Endothelial cell (in vitro differentiated cells): Measurements from ENCODE around the gene CD302. TPM values are rescaled to one million over a fixed set of nuclear protein-coding genes. Genes with fewer than 3 reads are reported as not detected.
A peak's percentile ranks its signal among the peaks of the same experiment; 100 is the strongest.
"Not testable (repeated sequence)": the region's sequence is repeated elsewhere in the genome, so short reads cannot be mapped to it uniquely, and the experiment has no call there.

Source experiments
- DNase-seq: peaks from one replicate; pipeline ENCODE4 v3.0.0; 2021; ENCODE audit warnings: low spot score
- H3K27ac Mint-ChIP-seq: one replicate; pipeline ENCODE4 v1.8.0; 2021; ENCODE audit warnings: mixed read lengths, inconsistent platforms; ENCODE audit not compliant: unreplicated experiment
- H3K27me3 Mint-ChIP-seq: one replicate; pipeline ENCODE4 v1.8.0; 2021; ENCODE audit warnings: mild to moderate bottlenecking, moderate library complexity, mixed read lengths, inconsistent platforms; ENCODE audit not compliant: unreplicated experiment
- H3K36me3 Mint-ChIP-seq: one replicate; pipeline ENCODE4 v1.8.0; 2021; ENCODE audit warnings: mild to moderate bottlenecking, low read depth, mixed read lengths, inconsistent platforms; ENCODE audit not compliant: unreplicated experiment
- H3K4me1 Mint-ChIP-seq: one replicate; pipeline ENCODE4 v1.8.0; 2021; ENCODE audit warnings: mild to moderate bottlenecking, mixed read lengths, inconsistent platforms; ENCODE audit not compliant: unreplicated experiment
- H3K4me3 Mint-ChIP-seq: one replicate; pipeline ENCODE4 v1.8.0; 2021; ENCODE audit warnings: mild to moderate bottlenecking, mixed read lengths, inconsistent platforms; ENCODE audit not compliant: unreplicated experiment
- H3K9me3 Mint-ChIP-seq: one replicate; pipeline ENCODE4 v1.8.0; 2021; ENCODE audit warnings: mixed read lengths, inconsistent platforms; ENCODE audit not compliant: unreplicated experiment
- CTCF ChIP-seq: fragments of 200-600 bp; sonication (generic); IDR thresholded peaks from one replicate; pipeline ENCODE4 v1.5.0; 2021; ENCODE audit warnings: antibody characterized with exemption; ENCODE audit not compliant: unreplicated experiment
- total RNA-seq: library from RNA; stranded (reverse); fragmentation: NEBNext Ultra II Directional; extraction: Animal tissue kit (Norgen Biotek cat#: 25700); gene quantifications from one replicate; pipeline ENCODE4 v1.2.1, GENCODE V29; 2021; ENCODE audit not compliant: unreplicated experiment

The CD302 gene
- total RNA-seq, 1 donor from 2014 or later: 5.2 TPM

GRCh38 chr2:159735648-159736047 lies 62.4 kb downstream of the CD302 start:
- H3K9me3 Mint-ChIP-seq: no peaks in the 10 kb centered on the region
- peak overlapping the region; percentile 24 for H3K27ac Mint-ChIP-seq
- TF ChIP-seq CTCF: no peak
- no peak for DNase-seq
- no peaks in the 10 kb centered on the region for H3K27me3 Mint-ChIP-seq
- no peaks in the 10 kb centered on the region for H3K4me1 Mint-ChIP-seq
- peaks cover 15% of the 10 kb centered on the region for H3K36me3 Mint-ChIP-seq
- no peak overlapping the region for H3K4me3 Mint-ChIP-seq

DNA sequence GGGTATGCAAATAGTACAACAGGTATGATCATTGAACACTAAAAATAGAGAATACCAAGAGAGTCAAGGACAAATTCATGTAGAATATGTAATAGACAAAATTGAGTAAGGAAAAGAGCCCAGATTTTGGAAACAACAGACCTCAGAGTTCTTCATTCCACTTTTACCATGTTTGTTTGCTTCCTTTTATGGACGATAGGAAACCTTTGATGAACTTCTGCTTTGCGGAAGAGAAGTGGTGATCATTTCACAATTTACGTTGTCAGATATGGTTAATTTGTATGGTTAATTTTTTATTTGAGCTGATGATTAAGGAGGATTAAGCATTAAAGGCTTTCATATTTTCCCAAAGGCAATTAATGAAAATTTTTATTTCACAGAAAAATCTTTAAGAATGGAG lies 69.4 kb downstream of the CD302 start:
- H3K27ac Mint-ChIP-seq: peak overlapping the region; percentile 12
- no peak for TF ChIP-seq CTCF
- H3K9me3 Mint-ChIP-seq: no peaks in the 10 kb centered on the region
- peaks cover 31% of the 10 kb centered on the region for H3K36me3 Mint-ChIP-seq
- no peaks in the 10 kb centered on the region for H3K27me3 Mint-ChIP-seq
- no peak for DNase-seq
- no peak overlapping the region for H3K4me3 Mint-ChIP-seq
- H3K4me1 Mint-ChIP-seq: peaks cover 5% of the 10 kb centered on the region

GRCh38 chr2:159725713-159726112 lies 72.3 kb downstream of the CD302 start:
- TF ChIP-seq CTCF: no peak
- H3K4me3 Mint-ChIP-seq: peak overlapping the region; percentile 38
- H3K27ac Mint-ChIP-seq: peak overlapping the region; percentile 24
- no peaks in the 10 kb centered on the region for H3K9me3 Mint-ChIP-seq
- H3K36me3 Mint-ChIP-seq: peaks cover 35% of the 10 kb centered on the region
- no peak for DNase-seq
- peaks cover 16% of the 10 kb centered on the region for H3K4me1 Mint-ChIP-seq
- no peaks in the 10 kb centered on the region for H3K27me3 Mint-ChIP-seq

GRCh38 chr2:159724795-159725572 lies 73.0 kb downstream of the CD302 start:
- H3K27me3 Mint-ChIP-seq, DNase-seq, H3K9me3 Mint-ChIP-seq: not testable (repeated sequence)
- H3K27ac Mint-ChIP-seq: peak overlapping the region; percentile 24
- peaks cover 38% of the 10 kb centered on the region for H3K36me3 Mint-ChIP-seq
- H3K4me3 Mint-ChIP-seq: peak overlapping the region; percentile 38
- peaks cover 16% of the 10 kb centered on the region for H3K4me1 Mint-ChIP-seq

DNA sequence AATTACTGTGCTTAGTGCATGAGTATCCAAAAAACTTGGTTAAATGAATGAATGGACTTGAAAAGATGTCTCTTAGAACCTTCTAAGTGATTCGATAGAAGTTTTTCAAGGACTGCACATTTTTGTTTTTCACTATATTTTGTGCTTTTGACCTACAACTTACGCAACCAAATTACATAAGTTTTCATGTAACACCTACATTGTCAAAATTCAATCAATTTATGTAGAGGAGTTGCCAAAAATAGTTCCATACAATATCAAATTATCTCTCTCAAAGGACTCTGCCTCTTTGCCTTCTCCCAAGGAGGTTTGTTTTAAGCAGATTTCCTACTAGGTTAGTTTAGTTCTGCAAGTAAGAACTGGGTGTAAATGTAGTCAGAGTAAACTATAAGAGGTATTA lies 75.4 kb downstream of the CD302 start:
- no peak for TF ChIP-seq CTCF
- peaks cover 20% of the 10 kb centered on the region for H3K4me1 Mint-ChIP-seq
- H3K9me3 Mint-ChIP-seq: no peaks in the 10 kb centered on the region
- H3K27ac Mint-ChIP-seq: peak overlapping the region; percentile 66
- H3K36me3 Mint-ChIP-seq: peaks cover 40% of the 10 kb centered on the region
- no peak for DNase-seq
- peak overlapping the region; percentile 23 for H3K4me3 Mint-ChIP-seq
- no peaks in the 10 kb centered on the region for H3K27me3 Mint-ChIP-seq
